ENCODE results near the gene ZNRF1.

DNA sequence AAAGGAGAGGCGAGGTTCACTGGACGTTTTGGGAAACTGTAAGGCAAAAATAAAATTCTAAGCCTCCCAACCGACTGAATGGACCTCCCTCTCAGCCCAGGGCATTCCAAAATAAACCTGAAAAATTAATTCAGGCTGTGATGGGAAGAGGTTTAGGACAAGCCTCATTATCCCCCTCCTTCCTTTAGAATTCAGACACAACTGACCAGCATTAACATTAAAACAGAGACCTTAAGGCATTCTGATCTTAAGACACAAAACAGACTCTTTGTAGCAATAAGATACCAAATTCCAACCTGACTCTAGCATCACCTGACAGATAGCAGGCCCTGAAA, 118.1 kb downstream of the ZNRF1 start:
- TF ChIP-seq, protein P1, sequence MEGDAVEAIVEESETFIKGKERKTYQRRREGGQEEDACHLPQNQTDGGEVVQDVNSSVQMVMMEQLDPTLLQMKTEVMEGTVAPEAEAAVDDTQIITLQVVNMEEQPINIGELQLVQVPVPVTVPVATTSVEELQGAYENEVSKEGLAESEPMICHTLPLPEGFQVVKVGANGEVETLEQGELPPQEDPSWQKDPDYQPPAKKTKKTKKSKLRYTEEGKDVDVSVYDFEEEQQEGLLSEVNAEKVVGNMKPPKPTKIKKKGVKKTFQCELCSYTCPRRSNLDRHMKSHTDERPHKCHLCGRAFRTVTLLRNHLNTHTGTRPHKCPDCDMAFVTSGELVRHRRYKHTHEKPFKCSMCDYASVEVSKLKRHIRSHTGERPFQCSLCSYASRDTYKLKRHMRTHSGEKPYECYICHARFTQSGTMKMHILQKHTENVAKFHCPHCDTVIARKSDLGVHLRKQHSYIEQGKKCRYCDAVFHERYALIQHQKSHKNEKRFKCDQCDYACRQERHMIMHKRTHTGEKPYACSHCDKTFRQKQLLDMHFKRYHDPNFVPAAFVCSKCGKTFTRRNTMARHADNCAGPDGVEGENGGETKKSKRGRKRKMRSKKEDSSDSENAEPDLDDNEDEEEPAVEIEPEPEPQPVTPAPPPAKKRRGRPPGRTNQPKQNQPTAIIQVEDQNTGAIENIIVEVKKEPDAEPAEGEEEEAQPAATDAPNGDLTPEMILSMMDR (IDR thresholded peaks at IDR 0.05): no peak
- TF ChIP-seq EZH2 (IDR thresholded peaks at IDR 0.05; ENCODE audit: borderline replicate concordance, insufficient read depth, low read depth, low read length, poor library complexity, severe bottlenecking): no peak

Measured in B cell (primary cell).